IMR-90 (cell line): Measurements from ENCODE around the gene SPON1.

Experiments
- BHLHE40 ChIP-seq: fragments of 150-350 bp; IDR thresholded peaks from 2 replicates; pipeline ENCODE4 v1.6.1; 2016; ENCODE audit warnings: mild to moderate bottlenecking, low read depth, low read length
- CEBPB ChIP-seq: IDR thresholded peaks from 2 replicates; pipeline ENCODE4 v1.6.1; 2012; ENCODE audit warnings: low read depth, low read length, improper control_type of control experiment
- CHD1 ChIP-seq: IDR thresholded peaks from 2 replicates; pipeline ENCODE4 v1.6.1; 2012; ENCODE audit warnings: low read depth, low read length, improper control_type of control experiment
- MAZ ChIP-seq: IDR thresholded peaks from 2 replicates; pipeline ENCODE4 v1.6.1; 2012; ENCODE audit warnings: low read depth, mild to moderate bottlenecking, low read length, improper control_type of control experiment, moderate library complexity, borderline replicate concordance
- MXI1 ChIP-seq: IDR thresholded peaks from 2 replicates; pipeline ENCODE4 v1.6.1; 2012; ENCODE audit warnings: low read depth, mild to moderate bottlenecking, low read length, moderate library complexity, borderline replicate concordance
- NFE2L2 ChIP-seq: fragments of 150-350 bp; IDR thresholded peaks from 2 replicates; pipeline ENCODE4 v1.6.1; 2016; ENCODE audit warnings: low read depth, mild to moderate bottlenecking, low read length
- POLR2A ChIP-seq: IDR thresholded peaks from 2 replicates; pipeline ENCODE4 v1.6.1; 2012; ENCODE audit warnings: mild to moderate bottlenecking, low read depth, low read length
- RAD21 ChIP-seq: IDR thresholded peaks from 2 replicates; pipeline ENCODE4 v1.6.1; 2012; ENCODE audit warnings: low read length, improper control_type of control experiment
- RCOR1 ChIP-seq: IDR thresholded peaks from 2 replicates; pipeline ENCODE4 v1.6.1; 2012; ENCODE audit warnings: mild to moderate bottlenecking, low read length, improper control_type of control experiment; ENCODE audit not compliant: insufficient replicate concordance
- SMC3 ChIP-seq: fragments of 150-350 bp; IDR thresholded peaks from 2 replicates; pipeline ENCODE4 v1.6.1; 2016; ENCODE audit warnings: low read depth, mild to moderate bottlenecking, antibody characterized with exemption, low read length, moderate library complexity
- TF ChIP-seq, protein P1 (sequence below): conservative IDR thresholded peaks from 2 replicates; pipeline ENCODE4 v1.5.1; 2012; ENCODE audit warnings: mild to moderate bottlenecking, low read depth, low read length, improper control_type of control experiment
- TF ChIP-seq, protein P2 (sequence below): fragments of 150-350 bp; IDR thresholded peaks from 2 replicates; pipeline ENCODE4 v1.6.1; 2016; ENCODE audit warnings: low read depth, mild to moderate bottlenecking, low read length, moderate library complexity, borderline replicate concordance
- TF ChIP-seq, protein P3 (sequence below): fragments of 150-350 bp; IDR thresholded peaks from 2 replicates; pipeline ENCODE4 v1.6.1; 2017; ENCODE audit warnings: mild to moderate bottlenecking, antibody characterized with exemption, low read length, low read depth

DNA sequence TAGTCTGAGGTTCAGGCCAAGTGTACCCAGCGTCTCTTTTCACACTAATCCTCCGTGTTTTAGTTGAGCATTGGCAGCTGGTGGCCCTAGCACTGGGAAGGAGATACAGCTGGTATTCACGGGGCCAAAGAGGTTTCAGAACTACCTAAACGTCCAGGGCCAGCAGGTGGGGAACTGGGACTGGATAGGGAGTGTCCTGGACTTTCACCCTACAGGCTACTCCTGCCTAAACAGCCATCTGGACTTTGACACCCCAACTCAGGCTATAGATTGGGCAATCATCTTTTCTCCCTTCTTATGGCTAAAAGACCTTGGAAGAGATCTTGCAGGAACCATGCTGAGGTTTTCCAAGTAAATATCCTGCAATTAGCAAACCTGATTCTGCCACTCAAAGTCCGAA is 2.8 kb downstream of the SPON1 start:
- TF ChIP-seq, protein P1, sequence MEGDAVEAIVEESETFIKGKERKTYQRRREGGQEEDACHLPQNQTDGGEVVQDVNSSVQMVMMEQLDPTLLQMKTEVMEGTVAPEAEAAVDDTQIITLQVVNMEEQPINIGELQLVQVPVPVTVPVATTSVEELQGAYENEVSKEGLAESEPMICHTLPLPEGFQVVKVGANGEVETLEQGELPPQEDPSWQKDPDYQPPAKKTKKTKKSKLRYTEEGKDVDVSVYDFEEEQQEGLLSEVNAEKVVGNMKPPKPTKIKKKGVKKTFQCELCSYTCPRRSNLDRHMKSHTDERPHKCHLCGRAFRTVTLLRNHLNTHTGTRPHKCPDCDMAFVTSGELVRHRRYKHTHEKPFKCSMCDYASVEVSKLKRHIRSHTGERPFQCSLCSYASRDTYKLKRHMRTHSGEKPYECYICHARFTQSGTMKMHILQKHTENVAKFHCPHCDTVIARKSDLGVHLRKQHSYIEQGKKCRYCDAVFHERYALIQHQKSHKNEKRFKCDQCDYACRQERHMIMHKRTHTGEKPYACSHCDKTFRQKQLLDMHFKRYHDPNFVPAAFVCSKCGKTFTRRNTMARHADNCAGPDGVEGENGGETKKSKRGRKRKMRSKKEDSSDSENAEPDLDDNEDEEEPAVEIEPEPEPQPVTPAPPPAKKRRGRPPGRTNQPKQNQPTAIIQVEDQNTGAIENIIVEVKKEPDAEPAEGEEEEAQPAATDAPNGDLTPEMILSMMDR: no peak
- TF ChIP-seq RAD21 (no peak), BHLHE40 (no peak), POLR2A (no peak), CHD1 (no peak), MXI1 (no peak), RCOR1 (no peak), MAZ (no peak), NFE2L2 (no peak), CEBPB (0 out of 2 replicates have a peak, but pooled peaks have one; percentile 15), SMC3 (no peak)
- TF ChIP-seq, protein P2, sequence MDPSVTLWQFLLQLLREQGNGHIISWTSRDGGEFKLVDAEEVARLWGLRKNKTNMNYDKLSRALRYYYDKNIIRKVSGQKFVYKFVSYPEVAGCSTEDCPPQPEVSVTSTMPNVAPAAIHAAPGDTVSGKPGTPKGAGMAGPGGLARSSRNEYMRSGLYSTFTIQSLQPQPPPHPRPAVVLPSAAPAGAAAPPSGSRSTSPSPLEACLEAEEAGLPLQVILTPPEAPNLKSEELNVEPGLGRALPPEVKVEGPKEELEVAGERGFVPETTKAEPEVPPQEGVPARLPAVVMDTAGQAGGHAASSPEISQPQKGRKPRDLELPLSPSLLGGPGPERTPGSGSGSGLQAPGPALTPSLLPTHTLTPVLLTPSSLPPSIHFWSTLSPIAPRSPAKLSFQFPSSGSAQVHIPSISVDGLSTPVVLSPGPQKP: no peak
- TF ChIP-seq, protein P3, sequence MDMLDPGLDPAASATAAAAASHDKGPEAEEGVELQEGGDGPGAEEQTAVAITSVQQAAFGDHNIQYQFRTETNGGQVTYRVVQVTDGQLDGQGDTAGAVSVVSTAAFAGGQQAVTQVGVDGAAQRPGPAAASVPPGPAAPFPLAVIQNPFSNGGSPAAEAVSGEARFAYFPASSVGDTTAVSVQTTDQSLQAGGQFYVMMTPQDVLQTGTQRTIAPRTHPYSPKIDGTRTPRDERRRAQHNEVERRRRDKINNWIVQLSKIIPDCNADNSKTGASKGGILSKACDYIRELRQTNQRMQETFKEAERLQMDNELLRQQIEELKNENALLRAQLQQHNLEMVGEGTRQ: no peak
